ENCODE results near the gene NUMA1. TPM values are rescaled to one million over a fixed set of nuclear protein-coding genes. Genes with fewer than 3 reads are reported as not detected.

NUMA1 gene
- total and polyA plus RNA-seq, 9 of the 15 experiments (the other 6 are each of a cell fraction or from before 2014, with no cell fraction given) = 4.1 to 104 (median 51.2) TPM

- no peak for TF ChIP-seq ZNF57 (CRISPR knock-in tag; IDR thresholded peaks at IDR 0.05)
- TF ChIP-seq FOXJ2 (tag; IDR thresholded peaks at IDR 0.05) = no peak
- no peak for TF ChIP-seq MECOM (CRISPR knock-in tag; IDR thresholded peaks at IDR 0.05)
- no peak for TF ChIP-seq ZNF717 (CRISPR knock-in tag; IDR thresholded peaks at IDR 0.05)
- peak; percentile 92 for TF ChIP-seq GATA2 (CRISPR knock-in tag; IDR thresholded peaks at IDR 0.05)
- peak; percentile 81 for TF ChIP-seq MEF2A (IDR thresholded peaks at IDR 0.05; ENCODE audit: control insufficient read depth, low read depth, low read length)
- no peak for TF ChIP-seq WHSC1 (IDR thresholded peaks at IDR 0.05; ENCODE audit: low read length)
- TF ChIP-seq, protein P1, sequence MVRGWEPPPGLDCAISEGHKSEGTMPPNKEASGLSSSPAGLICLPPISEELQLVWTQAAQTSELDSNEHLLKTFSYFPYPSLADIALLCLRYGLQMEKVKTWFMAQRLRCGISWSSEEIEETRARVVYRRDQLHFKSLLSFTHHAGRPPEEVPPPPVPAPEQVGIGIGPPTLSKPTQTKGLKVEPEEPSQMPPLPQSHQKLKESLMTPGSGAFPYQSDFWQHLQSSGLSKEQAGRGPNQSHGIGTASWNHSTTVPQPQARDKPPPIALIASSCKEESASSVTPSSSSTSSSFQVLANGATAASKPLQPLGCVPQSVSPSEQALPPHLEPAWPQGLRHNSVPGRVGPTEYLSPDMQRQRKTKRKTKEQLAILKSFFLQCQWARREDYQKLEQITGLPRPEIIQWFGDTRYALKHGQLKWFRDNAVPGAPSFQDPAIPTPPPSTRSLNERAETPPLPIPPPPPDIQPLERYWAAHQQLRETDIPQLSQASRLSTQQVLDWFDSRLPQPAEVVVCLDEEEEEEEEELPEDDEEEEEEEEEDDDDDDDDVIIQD (CRISPR knock-in tag; IDR thresholded peaks at IDR 0.05) = no peak
- no peak; the same call in 1 of the 2 replicates for TF ChIP-seq EGR1 (conservative IDR thresholded peaks at IDR 0.05)
- TF ChIP-seq SRF (CRISPR knock-in tag; IDR thresholded peaks at IDR 0.05) = no peak
- TF ChIP-seq CBFA2T2 (conservative IDR thresholded peaks at IDR 0.05) = peak; percentile 97
- TF ChIP-seq RCOR1 (IDR thresholded peaks at IDR 0.05; ENCODE audit: borderline replicate concordance in 1 of 2, low read depth in 2 of 2, low read length in 2 of 2) = peak; percentile 54 to 92; a peak in 3 of 4 replicates
- no peak for TF ChIP-seq MCM2 (IDR thresholded peaks at IDR 0.05; ENCODE audit: low read depth)
- TF ChIP-seq SRSF7 (optimal IDR thresholded peaks at IDR 0.05; ENCODE audit: low read depth, low read length) = no peak
- TF ChIP-seq KLF16 (IDR thresholded peaks at IDR 0.05) = peak; percentile 93
- TF ChIP-seq, protein P2, sequence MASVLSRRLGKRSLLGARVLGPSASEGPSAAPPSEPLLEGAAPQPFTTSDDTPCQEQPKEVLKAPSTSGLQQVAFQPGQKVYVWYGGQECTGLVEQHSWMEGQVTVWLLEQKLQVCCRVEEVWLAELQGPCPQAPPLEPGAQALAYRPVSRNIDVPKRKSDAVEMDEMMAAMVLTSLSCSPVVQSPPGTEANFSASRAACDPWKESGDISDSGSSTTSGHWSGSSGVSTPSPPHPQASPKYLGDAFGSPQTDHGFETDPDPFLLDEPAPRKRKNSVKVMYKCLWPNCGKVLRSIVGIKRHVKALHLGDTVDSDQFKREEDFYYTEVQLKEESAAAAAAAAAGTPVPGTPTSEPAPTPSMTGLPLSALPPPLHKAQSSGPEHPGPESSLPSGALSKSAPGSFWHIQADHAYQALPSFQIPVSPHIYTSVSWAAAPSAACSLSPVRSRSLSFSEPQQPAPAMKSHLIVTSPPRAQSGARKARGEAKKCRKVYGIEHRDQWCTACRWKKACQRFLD (CRISPR knock-in tag; IDR thresholded peaks at IDR 0.05) = 0 out of 2 replicates have a peak, but pooled peaks have one; percentile 43
- TF ChIP-seq ZNF740 (CRISPR knock-in tag; IDR thresholded peaks at IDR 0.05) = no peak
- no peak for TF ChIP-seq ZNF740 (tag; IDR thresholded peaks at IDR 0.05)
- TF ChIP-seq YY1 (IDR thresholded peaks at IDR 0.05; ENCODE audit: borderline replicate concordance in 1 of 3, control insufficient read depth in 1 of 3, extremely low read depth in 1 of 3, insufficient read depth in 3 of 3, insufficient read length in 1 of 3, insufficient replicate concordance in 2 of 3, low read depth in 1 of 3, low read length in 2 of 3) = peak in 1 of 3 experiments; percentile 74
- no peak for TF ChIP-seq PHF21A (IDR thresholded peaks at IDR 0.05; ENCODE audit: borderline replicate concordance, low read depth)
- TF ChIP-seq KDM2B (CRISPR knock-in tag; IDR thresholded peaks at IDR 0.05) = no peak
- no peak for TF ChIP-seq MBD1 (CRISPR knock-in tag; IDR thresholded peaks at IDR 0.05)
- no peak for TF ChIP-seq ZFP1 (CRISPR knock-in tag; IDR thresholded peaks at IDR 0.05)
Observed at GRCh38 chr11:71995726-71996291, 84.5 kb downstream of the NUMA1 start (continued).

Measured in K562 (cell line).